Stimulated activated CD4-positive, alpha-beta T cell treated with anti-CD3 and anti-CD28 coated beads, Interleukin-12 subunit alpha, Interleukin-12 subunit beta, amount 100 ng/mL, for 48 hours (primary cell): Measurements from ENCODE around the gene TREML2.

Experiments used
- DNase-seq, 3 donors: peaks; one replicate each; pipeline ENCODE4 v3.0.0-alpha.2; 2020; ENCODE audit warnings: low read depth in 2 of 3, low spot score in 1 of 3

The TREML2 gene

GRCh38 chr6:41153992-41154625 lies 46.8 kb downstream of the TREML2 start, which contains the start of gene TREML1:
TREML1 (minus strand) TSS chr6:41154347; CDS start chr6:41154288, 59 bp downstream.
- DNase-seq = no peak

GRCh38 chr6:41153451-41153850 lies 47.5 kb downstream of the TREML2 start:
- DNase-seq = no peak

GRCh38 chr6:41150671-41151070 lies 50.3 kb downstream of the TREML2 start:
- no peak for DNase-seq

- DNase-seq = no peak
Measured at GRCh38 chr6:41147917-41148316, 53.0 kb downstream of the TREML2 start.
